Karpas-422 (cell line): ENCODE measurements around the gene PHYKPL. TPM values are rescaled to one million over a fixed set of nuclear protein-coding genes. Genes with fewer than 3 reads are reported as not detected.
A peak's percentile ranks its signal among the peaks of the same experiment; 100 is the strongest.

ENCODE experiments used
- DNase-seq: peaks from one replicate; pipeline ENCODE4 v3.0.0-alpha.2; 2015
- H2AFZ ChIP-seq: fragments of 200-600 bp; sonication (generic); 2 replicates; pipeline ENCODE4 v1.6.1; 2014; ENCODE audit warnings: antibody characterized with exemption, low read length, mixed read lengths
- H3K27ac ChIP-seq: fragments of 200-600 bp; sonication (generic); 2 replicates; pipeline ENCODE4 v1.5.1; 2014; ENCODE audit warnings: mild to moderate bottlenecking, low read length, moderate library complexity
- H3K27me3 ChIP-seq: fragments of 200-600 bp; sonication (generic); 2 replicates; pipeline ENCODE4 v1.6.1; 2014; ENCODE audit warnings: low read length, mixed read lengths
- H3K36me3 ChIP-seq: fragments of 200-600 bp; sonication (generic); 2 replicates; pipeline ENCODE4 v1.6.1; 2014; ENCODE audit warnings: low read length, mixed read lengths; ENCODE audit not compliant: insufficient read depth
- H3K4me1 ChIP-seq: fragments of 200-600 bp; sonication (generic); 2 replicates; pipeline ENCODE4 v1.6.1; 2014; ENCODE audit warnings: mild to moderate bottlenecking, low read length, mixed read lengths
- H3K4me2 ChIP-seq: fragments of 200-600 bp; sonication (generic); 2 replicates; pipeline ENCODE4 v1.6.1; 2014; ENCODE audit warnings: low read length, low read depth, mild to moderate bottlenecking; ENCODE audit not compliant: poor library complexity, severe bottlenecking
- H3K4me3 ChIP-seq: fragments of 200-600 bp; sonication (generic); 2 replicates; pipeline ENCODE4 v1.5.1; 2014; ENCODE audit warnings: mild to moderate bottlenecking, antibody characterized with exemption, low read length, mixed read lengths
- H3K79me2 ChIP-seq: fragments of 200-600 bp; sonication (generic); 2 replicates; pipeline ENCODE4 v1.6.1; 2014; ENCODE audit warnings: mild to moderate bottlenecking, low read length, mixed read lengths
- H3K9ac ChIP-seq: fragments of 200-600 bp; sonication (generic); 2 replicates; pipeline ENCODE4 v1.6.0; 2014; ENCODE audit warnings: low read length
- H3K9me2 ChIP-seq: fragments of 200-600 bp; sonication (generic), shearing (Covaris generic); replicated peaks from 2 replicates; pipeline ENCODE4 v1.6.0; 2014; ENCODE audit warnings: mild to moderate bottlenecking, low read length, moderate library complexity; ENCODE audit not compliant: insufficient read depth
- H3K9me3 ChIP-seq: fragments of 300-700, 200-600 bp; sonication (generic); 2 replicates; pipeline ENCODE4 v1.6.1; 2014; ENCODE audit warnings: low read length, mixed read lengths
- H4K20me1 ChIP-seq: fragments of 200-600 bp; sonication (generic); 2 replicates; pipeline ENCODE4 v1.6.1; 2014; ENCODE audit warnings: mild to moderate bottlenecking, antibody characterized with exemption, low read length, low read depth; ENCODE audit not compliant: insufficient read depth
- total RNA-seq: library from RNA; depleted of rRNA; stranded (reverse); fragments of >200 nt; shearing (Covaris generic); gene quantifications from 2 replicates; pipeline ENCODE4 v1.2.3, GENCODE V29; 2014; ENCODE audit warnings: low replicate concordance; rRNA removed

Gene PHYKPL
- total RNA-seq = 116 and 118 TPM in 2 replicates

DNA sequence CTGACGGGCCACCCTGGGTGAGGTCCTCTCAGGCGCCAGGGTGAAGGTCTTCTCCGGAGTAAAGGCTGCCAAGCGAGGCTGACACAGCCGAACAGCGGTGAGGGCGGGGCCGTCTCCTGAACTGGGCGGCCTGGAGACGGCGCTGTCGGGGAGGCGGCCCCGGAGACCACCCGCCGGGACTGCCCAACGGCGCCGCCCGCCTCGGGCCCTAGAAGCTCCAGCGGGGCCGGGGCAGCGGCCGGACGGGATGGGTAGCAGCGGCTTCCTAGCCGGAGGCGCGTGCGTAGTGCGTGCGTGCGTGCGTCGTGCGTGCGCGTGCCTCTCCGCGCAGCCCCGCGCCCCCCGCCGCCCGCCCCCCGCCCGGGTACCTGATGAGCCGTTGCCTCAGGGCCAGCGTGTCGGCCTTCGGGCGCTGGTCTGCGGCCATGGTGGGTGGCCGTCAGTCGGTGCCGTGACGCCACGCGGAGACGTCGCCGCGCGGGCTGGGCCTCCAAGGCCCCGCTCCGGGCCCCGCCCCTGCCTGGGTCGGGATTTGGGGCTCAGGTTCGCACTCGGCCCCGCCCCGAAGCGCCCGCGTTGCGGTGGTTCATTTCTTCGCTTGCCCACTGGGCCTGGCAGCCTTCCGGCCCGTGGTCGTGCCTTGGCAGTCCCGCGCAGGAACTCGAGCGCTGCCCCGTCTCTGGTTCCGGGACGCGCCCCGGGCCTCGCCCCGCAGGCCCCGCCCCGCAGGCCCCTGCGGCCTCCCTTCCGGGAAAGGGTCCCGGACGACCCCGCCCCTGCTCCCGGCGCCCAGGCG, at the start of gene PHYKPL:
TSS of gene PHYKPL (minus strand) at position 679 of the 796 bp plus-strand sequence. CDS start at position 427, 252 bp downstream.
- Histone ChIP-seq H3K27ac (peak within 1 kb of the TSS; percentile 79), H3K27me3 (no peaks in the 10 kb centered on the region), H3K9me3 (no peaks in the 10 kb centered on the region), H2AFZ (peak within 1 kb of the TSS; percentile 66; the same call in 1 of the 2 replicates), H3K79me2 (peaks cover 31% of the 10 kb centered on the region), H4K20me1 (peaks cover 20% of the 10 kb centered on the region), H3K4me3 (peak within 1 kb of the TSS; percentile 98), H3K4me1 (peaks cover 39% of the 10 kb centered on the region), H3K36me3 (peaks cover 21% of the 10 kb centered on the region), H3K9ac (peak within 1 kb of the TSS; percentile 99), H3K4me2 (peak within 1 kb of the TSS; percentile 85), H3K9me2 (no peaks in the 10 kb centered on the region)
- peak; percentile 90 for DNase-seq

DNA sequence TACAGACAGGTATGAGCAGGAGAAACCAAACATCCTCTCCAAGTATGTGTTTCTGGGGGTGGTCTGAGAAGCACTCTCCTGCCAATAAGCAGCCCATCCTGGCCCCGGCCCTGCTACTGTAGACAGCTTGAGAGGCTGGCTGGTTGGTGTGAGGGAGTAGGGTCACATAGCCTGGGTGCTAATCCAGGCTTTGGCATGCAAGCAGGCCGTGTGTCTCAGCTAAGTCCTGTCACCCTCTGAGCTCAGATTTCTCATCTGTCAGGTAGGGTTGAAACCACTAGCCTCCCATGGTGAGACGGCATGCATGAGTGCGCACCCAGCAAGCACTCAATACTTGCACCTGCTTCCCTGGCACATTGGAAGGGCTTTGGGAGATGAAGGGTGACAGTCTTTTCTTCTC, 49.8 kb upstream of the PHYKPL start:
- H3K4me3 ChIP-seq = no peak overlapping the region
- no peaks in the 10 kb centered on the region for H3K79me2 ChIP-seq
- DNase-seq = no peak
- no peak overlapping the region for H3K4me2 ChIP-seq
- no peaks in the 10 kb centered on the region for H3K9me2 ChIP-seq
- H3K4me1 ChIP-seq = peaks cover 5% of the 10 kb centered on the region
- no peaks in the 10 kb centered on the region for H3K36me3 ChIP-seq
- peaks cover 3% of the 10 kb centered on the region; the same call in 1 of the 2 replicates for H3K9me3 ChIP-seq
- no peak overlapping the region for H3K9ac ChIP-seq
- no peaks in the 10 kb centered on the region; the same call in 1 of the 2 replicates for H3K27me3 ChIP-seq
- no peak overlapping the region for H3K27ac ChIP-seq
- no peak overlapping the region for H2AFZ ChIP-seq
- H4K20me1 ChIP-seq = no peaks in the 10 kb centered on the region

DNA sequence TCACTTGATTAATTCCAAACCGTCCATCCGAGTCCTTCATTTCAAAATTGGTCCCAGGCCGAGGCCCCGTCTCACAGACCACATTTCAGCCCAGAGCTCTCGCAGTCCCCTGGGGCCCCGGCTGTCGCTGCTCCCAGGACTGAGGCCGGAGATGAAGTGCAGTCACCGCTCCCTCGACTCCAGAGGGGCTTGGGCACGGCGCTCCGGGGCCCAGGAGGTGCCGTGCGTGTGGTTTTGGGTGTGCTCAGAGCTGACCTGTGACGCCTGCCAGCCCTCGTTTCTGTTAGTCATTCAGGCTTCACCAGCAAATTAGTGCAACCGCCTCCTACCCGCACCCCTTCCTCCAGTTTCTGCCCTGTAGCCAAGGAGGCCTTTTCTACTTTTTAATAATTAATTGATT, 48.7 kb upstream of the PHYKPL start:
- no peak overlapping the region for H3K4me2 ChIP-seq
- H3K27ac ChIP-seq = no peak overlapping the region
- H2AFZ ChIP-seq = no peak overlapping the region
- H3K27me3 ChIP-seq = no peaks in the 10 kb centered on the region; the same call in 1 of the 2 replicates
- no peak overlapping the region for H3K4me3 ChIP-seq
- H4K20me1 ChIP-seq = no peaks in the 10 kb centered on the region
- no peak overlapping the region for H3K9ac ChIP-seq
- peaks cover 5% of the 10 kb centered on the region for H3K4me1 ChIP-seq
- H3K9me3 ChIP-seq = peaks cover 3% of the 10 kb centered on the region; the same call in 1 of the 2 replicates
- no peaks in the 10 kb centered on the region for H3K9me2 ChIP-seq
- no peak for DNase-seq
- no peaks in the 10 kb centered on the region for H3K36me3 ChIP-seq
- no peaks in the 10 kb centered on the region for H3K79me2 ChIP-seq

DNA sequence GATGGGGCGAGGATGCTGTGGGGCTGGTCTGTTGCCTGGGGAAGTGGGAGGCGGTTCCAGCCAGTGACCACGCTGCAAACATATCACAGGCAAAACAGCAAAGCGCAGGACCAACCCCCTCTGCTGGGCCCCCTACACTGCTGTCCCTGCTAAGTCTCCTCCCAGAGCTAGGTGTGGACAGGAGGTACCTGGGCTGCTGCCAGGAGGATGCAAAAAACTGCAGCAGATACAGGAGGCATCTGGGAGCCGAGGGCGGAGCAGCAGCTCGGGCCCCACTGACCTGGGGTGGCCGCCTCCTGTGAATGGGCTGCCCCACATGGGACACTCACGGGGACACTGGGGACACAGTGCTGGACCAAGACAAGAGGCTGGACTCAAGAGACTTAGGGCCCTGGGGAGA, 48.0 kb upstream of the PHYKPL start:
- Histone ChIP-seq H3K4me2 (no peak overlapping the region), H3K9me3 (peaks cover 3% of the 10 kb centered on the region; the same call in 1 of the 2 replicates), H3K4me3 (no peak overlapping the region), H3K9ac (no peak overlapping the region), H3K27me3 (no peaks in the 10 kb centered on the region; the same call in 1 of the 2 replicates), H3K36me3 (no peaks in the 10 kb centered on the region), H3K79me2 (no peaks in the 10 kb centered on the region), H3K27ac (no peak overlapping the region), H3K9me2 (no peaks in the 10 kb centered on the region), H3K4me1 (peaks cover 5% of the 10 kb centered on the region), H2AFZ (no peak overlapping the region), H4K20me1 (no peaks in the 10 kb centered on the region)
- DNase-seq = no peak

DNA sequence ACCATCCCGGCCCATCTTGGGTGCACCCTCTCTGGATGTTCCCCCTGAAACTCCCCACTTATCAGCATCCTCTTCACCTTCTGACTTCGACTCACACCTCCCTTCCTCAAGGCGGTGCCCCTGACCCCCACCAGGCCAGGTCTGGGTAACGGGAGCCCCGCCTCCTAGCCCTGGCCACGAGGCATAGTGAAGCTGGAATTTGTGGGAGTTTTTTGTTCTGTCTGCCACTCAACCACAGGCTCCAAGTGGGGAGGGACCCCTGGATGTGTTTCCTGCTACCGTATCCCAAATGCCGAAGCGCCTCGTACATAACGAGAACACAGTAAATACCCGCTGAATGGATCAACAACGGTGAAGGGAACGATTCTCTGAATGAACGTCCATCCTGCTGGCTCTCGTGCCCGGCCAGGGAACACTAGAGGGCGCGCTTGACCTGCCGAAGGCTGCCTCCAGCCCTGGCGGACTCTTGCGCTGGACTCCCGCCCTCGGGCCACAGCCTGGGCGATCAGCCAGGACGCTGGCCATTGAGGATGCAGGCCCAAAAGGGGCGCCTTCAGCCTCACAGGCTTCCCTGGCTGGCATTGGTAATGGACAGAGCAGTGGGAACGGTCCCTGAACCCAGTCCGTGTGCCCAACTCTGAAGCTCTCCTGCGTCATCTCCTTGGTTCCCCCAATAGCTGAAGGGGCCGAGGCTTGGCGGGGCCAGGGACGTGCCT, 47.3 kb upstream of the PHYKPL start:
- Histone ChIP-seq H2AFZ (no peak overlapping the region), H3K4me2 (no peak overlapping the region), H3K9ac (no peak overlapping the region), H3K27me3 (no peaks in the 10 kb centered on the region; the same call in 1 of the 2 replicates), H3K79me2 (no peaks in the 10 kb centered on the region), H3K9me3 (peaks cover 3% of the 10 kb centered on the region; the same call in 1 of the 2 replicates), H3K9me2 (no peaks in the 10 kb centered on the region), H4K20me1 (no peaks in the 10 kb centered on the region), H3K27ac (no peak overlapping the region), H3K36me3 (no peaks in the 10 kb centered on the region), H3K4me3 (no peak overlapping the region), H3K4me1 (peaks cover 5% of the 10 kb centered on the region)
- peak; percentile 82 for DNase-seq

DNA sequence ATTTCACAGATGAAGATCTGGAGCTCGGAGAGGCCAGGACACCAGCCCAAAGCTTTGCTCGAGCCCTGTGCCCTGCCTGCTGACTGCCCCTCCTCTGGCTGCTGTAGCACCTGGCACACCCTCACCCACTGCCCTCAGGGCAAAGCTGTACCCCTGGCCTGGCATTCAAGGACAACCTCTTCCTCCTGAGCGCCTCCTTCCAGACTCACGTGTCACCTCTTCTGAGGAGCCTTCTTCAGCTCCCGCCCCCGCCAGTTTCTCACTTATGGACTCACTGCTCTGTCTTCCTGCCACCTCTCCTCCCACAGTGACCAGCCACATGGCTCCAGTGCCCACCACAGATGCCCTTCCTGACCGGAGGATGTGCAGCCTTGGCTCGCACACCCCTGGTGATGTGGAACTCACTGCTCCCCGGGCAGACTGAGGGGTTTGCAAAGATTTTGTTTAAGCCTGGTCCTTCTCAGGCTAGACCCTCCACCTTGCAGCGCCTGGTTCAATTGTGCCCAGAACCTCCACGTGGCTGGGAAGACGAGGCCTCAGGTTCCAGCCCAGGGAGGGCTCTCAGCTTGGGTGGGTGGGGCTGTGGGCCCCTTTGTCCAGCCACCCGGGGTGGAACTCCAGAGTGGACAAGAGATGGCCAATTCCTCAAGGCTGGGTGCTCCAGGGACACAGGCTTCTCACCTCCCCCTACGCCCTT, 46.6 kb upstream of the PHYKPL start:
- Histone ChIP-seq H2AFZ (no peak overlapping the region), H3K36me3 (no peaks in the 10 kb centered on the region), H3K27ac (no peak overlapping the region), H3K79me2 (no peaks in the 10 kb centered on the region), H3K4me1 (peaks cover 5% of the 10 kb centered on the region), H3K9me3 (peaks cover 3% of the 10 kb centered on the region; the same call in 1 of the 2 replicates), H3K4me3 (no peak overlapping the region), H4K20me1 (no peaks in the 10 kb centered on the region), H3K9ac (no peak overlapping the region), H3K9me2 (no peaks in the 10 kb centered on the region), H3K4me2 (no peak overlapping the region), H3K27me3 (no peaks in the 10 kb centered on the region; the same call in 1 of the 2 replicates)
- no peak for DNase-seq

DNA sequence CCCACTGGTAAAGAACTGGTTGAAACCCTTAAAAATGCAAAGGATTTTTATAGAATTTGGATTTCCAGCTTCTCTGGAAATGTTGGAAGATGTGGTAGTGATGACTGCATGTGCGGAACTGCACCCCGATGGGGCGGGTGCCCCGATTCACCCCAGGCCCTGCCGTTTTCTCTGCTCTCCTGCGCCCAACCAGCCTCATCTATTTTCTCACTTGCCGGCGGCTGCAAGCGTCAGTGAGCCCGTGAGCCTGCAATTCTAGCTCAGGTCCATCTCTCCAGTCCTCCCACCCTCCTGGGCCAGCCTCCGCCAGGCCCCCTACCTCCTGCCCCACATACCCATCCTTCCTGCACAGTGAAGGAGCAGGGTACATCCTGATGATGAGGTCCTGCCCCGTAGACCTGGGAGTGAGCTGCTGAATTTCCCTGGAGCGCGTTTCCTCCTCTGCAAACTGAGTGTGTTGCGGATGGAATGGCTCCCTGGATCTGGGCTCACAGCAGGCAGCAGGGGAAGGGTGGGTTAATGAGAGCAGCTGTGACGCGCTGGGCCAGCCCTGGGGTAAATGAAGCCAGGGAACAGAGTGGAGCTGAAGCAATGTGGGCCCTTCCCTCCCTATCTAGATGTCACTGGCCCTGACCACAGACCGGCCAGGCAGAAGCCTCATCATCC, 45.9 kb upstream of the PHYKPL start:
- Histone ChIP-seq H3K9me2 (no peaks in the 10 kb centered on the region), H2AFZ (no peak overlapping the region), H4K20me1 (no peaks in the 10 kb centered on the region), H3K4me2 (no peak overlapping the region), H3K36me3 (no peaks in the 10 kb centered on the region), H3K9me3 (no peaks in the 10 kb centered on the region), H3K27me3 (no peaks in the 10 kb centered on the region; the same call in 1 of the 2 replicates), H3K4me1 (peaks cover 5% of the 10 kb centered on the region), H3K27ac (no peak overlapping the region), H3K4me3 (no peak overlapping the region), H3K79me2 (no peaks in the 10 kb centered on the region), H3K9ac (no peak overlapping the region)
- DNase-seq = no peak
